Neural cell (in vitro differentiated cells): ENCODE data around the gene DBNDD1. TPM values are rescaled to one million over a fixed set of nuclear protein-coding genes. Genes with fewer than 3 reads are reported as not detected.

ENCODE experiments used
- H2AFZ ChIP-seq: fragments of 200-600, 300-800 bp; sonication (generic), shearing (Covaris generic); 2 replicates; pipeline ENCODE4 v1.6.0; 2014; ENCODE audit warnings: low read depth, mild to moderate bottlenecking, antibody characterized with exemption, low read length, moderate library complexity
- H3F3A ChIP-seq: fragments of 200-600 bp; shearing (Covaris generic); 2 replicates; pipeline ENCODE4 v1.6.1; 2016; ENCODE audit warnings: mild to moderate bottlenecking, moderate library complexity, mixed read lengths, antibody characterized with exemption, low read length; ENCODE audit not compliant: insufficient read depth, poor library complexity, severe bottlenecking
- H3K27ac ChIP-seq: fragments of 200-600, 300-800 bp; sonication (generic), shearing (Covaris generic); 2 replicates; pipeline ENCODE4 v1.5.1; 2014; ENCODE audit warnings: mild to moderate bottlenecking, low read length, moderate library complexity
- H3K27me3 ChIP-seq: fragments of 300-800, 200-600 bp; sonication (generic), shearing (Covaris generic); 2 replicates; pipeline ENCODE4 v1.6.0; 2014; ENCODE audit warnings: mild to moderate bottlenecking, low read depth, low read length, moderate library complexity; ENCODE audit not compliant: insufficient read depth
- H3K36me3 ChIP-seq: fragments of 300-800, 200-600 bp; sonication (generic), shearing (Covaris generic); 2 replicates; pipeline ENCODE4 v1.5.1; 2014; ENCODE audit warnings: mild to moderate bottlenecking, antibody characterized with exemption, low read length, moderate library complexity; ENCODE audit not compliant: insufficient read depth
- H3K4me2 ChIP-seq: fragments of 300-800, 200-600 bp; sonication (generic), shearing (Covaris generic); 2 replicates; pipeline ENCODE4 v1.6.0; 2014; ENCODE audit warnings: mild to moderate bottlenecking, low read length
- H3K4me3 ChIP-seq: fragments of 300-800, 200-600 bp; sonication (generic), shearing (Covaris generic); 2 replicates; pipeline ENCODE4 v1.5.1; 2014; ENCODE audit warnings: mild to moderate bottlenecking, low read length, moderate library complexity
- H3K79me2 ChIP-seq: fragments of 200-600 bp; shearing (Covaris generic); replicated peaks from 2 replicates; pipeline ENCODE4 v1.6.0; 2014; ENCODE audit warnings: mild to moderate bottlenecking, low read length, moderate library complexity; ENCODE audit not compliant: insufficient read depth
- H3K9ac ChIP-seq: fragments of 300-800, 200-600 bp; sonication (generic), shearing (Covaris generic); 2 replicates; pipeline ENCODE4 v1.6.1; 2016; ENCODE audit warnings: mild to moderate bottlenecking, low read length, mixed read lengths
- H3K9me2 ChIP-seq: fragments of 200-600 bp; shearing (Covaris generic); 2 replicates; pipeline ENCODE4 v1.6.1; 2016; ENCODE audit warnings: mild to moderate bottlenecking, low read length, mixed read lengths; ENCODE audit not compliant: insufficient read depth
- H3K9me3 ChIP-seq: fragments of 200-600, 300-800 bp; sonication (generic), shearing (Covaris generic); 2 replicates; pipeline ENCODE4 v1.6.1; 2016; ENCODE audit warnings: mild to moderate bottlenecking, mixed run types, low read length, moderate library complexity, mixed read lengths
- H4K20me1 ChIP-seq: fragments of 200-600 bp; shearing (Covaris generic); 2 replicates; pipeline ENCODE4 v1.6.1; 2016; ENCODE audit warnings: mild to moderate bottlenecking, mixed run types; ENCODE audit not compliant: insufficient read depth
- EP300 ChIP-seq: fragments of 450-650 bp; conservative IDR thresholded peaks from 2 replicates; pipeline ENCODE4 v1.6.1; 2014; ENCODE audit warnings: antibody characterized with exemption, mild to moderate bottlenecking, moderate library complexity; ENCODE audit not compliant: poor library complexity, severe bottlenecking
- EZH2 ChIP-seq: fragments of 200-600, 300-800 bp; shearing (Covaris generic), sonication (generic); IDR thresholded peaks from 2 replicates; pipeline ENCODE4 v1.6.1; 2014; ENCODE audit warnings: antibody characterized with exemption, low read length, borderline replicate concordance, mild to moderate bottlenecking; ENCODE audit not compliant: insufficient read depth, poor library complexity, severe bottlenecking
- MXI1 ChIP-seq: fragments of 450-650 bp; conservative IDR thresholded peaks from 2 replicates; pipeline ENCODE4 v1.6.1; 2014; ENCODE audit warnings: antibody characterized with exemption, mild to moderate bottlenecking; ENCODE audit not compliant: poor library complexity, severe bottlenecking
- POLR2AphosphoS5 ChIP-seq: IDR thresholded peaks from 2 replicates; pipeline ENCODE4 v1.6.1; 2012
- RAD21 ChIP-seq: fragments of 450-650 bp; conservative IDR thresholded peaks from 2 replicates; pipeline ENCODE4 v1.6.1; 2014; ENCODE audit warnings: antibody characterized with exemption, mild to moderate bottlenecking, moderate library complexity
- SMC3 ChIP-seq: fragments of 450-650 bp; conservative IDR thresholded peaks from 2 replicates; pipeline ENCODE4 v1.6.1; 2014; ENCODE audit warnings: antibody characterized with exemption, mild to moderate bottlenecking, moderate library complexity; ENCODE audit not compliant: poor library complexity
- TAF1 ChIP-seq: IDR thresholded peaks from 2 replicates; pipeline ENCODE4 v1.6.1; 2012; ENCODE audit warnings: low read depth
- polyA plus RNA-seq: library from polyadenylated mRNA; depleted of rRNA; stranded (reverse); fragments of >200 nt; gene quantifications from 2 replicates; pipeline ENCODE4 v1.2.3, GENCODE V29; 2014
- TF ChIP-seq, protein P1 (sequence below): fragments of 450-650 bp; IDR thresholded peaks from 2 replicates; pipeline ENCODE4 v1.5.1; 2014; ENCODE audit warnings: antibody characterized with exemption, mild to moderate bottlenecking, moderate library complexity; ENCODE audit not compliant: poor library complexity, severe bottlenecking
- TF ChIP-seq, protein P2 (sequence below): IDR thresholded peaks from 2 replicates; pipeline ENCODE4 v1.6.1; 2012; ENCODE audit warnings: borderline replicate concordance

DBNDD1 gene
- polyA plus RNA-seq, 1 donor from 2014 or later: 15.4 TPM

DNA sequence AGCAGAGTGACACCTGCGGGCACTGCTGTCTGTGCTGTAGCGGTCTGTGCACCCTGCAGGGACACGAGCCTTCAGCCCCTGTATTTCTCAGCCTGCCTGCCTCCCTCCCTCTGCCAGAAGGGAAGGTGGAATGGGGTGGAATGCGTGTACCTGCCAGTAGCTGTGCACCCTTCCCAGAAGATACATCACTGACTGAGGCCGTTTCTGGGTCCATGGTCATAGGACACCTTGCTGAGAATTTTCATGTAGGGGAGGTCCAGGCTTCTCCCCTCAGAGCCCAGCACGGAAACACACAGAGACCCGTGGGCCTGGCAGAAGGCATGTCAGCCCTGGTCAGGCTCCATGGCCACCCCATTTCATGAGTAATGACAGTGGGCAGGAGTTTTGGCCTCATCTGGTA lies 16.5 kb downstream of the DBNDD1 start:
- Histone ChIP-seq H3K27me3 (no peaks in the 10 kb centered on the region), H3F3A (no peaks in the 10 kb centered on the region), H2AFZ (no peak overlapping the region), H3K4me2 (no peak overlapping the region), H3K9ac (no peak overlapping the region), H3K9me3 (no peaks in the 10 kb centered on the region), H3K36me3 (no peaks in the 10 kb centered on the region), H3K27ac (no peak overlapping the region), H3K9me2 (no peaks in the 10 kb centered on the region), H4K20me1 (no peaks in the 10 kb centered on the region), H3K79me2 (no peaks in the 10 kb centered on the region), H3K4me3 (no peak overlapping the region)
- TF ChIP-seq POLR2AphosphoS5: no peak
- TF ChIP-seq MXI1: no peak
- no peak for TF ChIP-seq SMC3
- TF ChIP-seq EP300: no peak
- TF ChIP-seq TAF1: no peak
- TF ChIP-seq, protein P1, sequence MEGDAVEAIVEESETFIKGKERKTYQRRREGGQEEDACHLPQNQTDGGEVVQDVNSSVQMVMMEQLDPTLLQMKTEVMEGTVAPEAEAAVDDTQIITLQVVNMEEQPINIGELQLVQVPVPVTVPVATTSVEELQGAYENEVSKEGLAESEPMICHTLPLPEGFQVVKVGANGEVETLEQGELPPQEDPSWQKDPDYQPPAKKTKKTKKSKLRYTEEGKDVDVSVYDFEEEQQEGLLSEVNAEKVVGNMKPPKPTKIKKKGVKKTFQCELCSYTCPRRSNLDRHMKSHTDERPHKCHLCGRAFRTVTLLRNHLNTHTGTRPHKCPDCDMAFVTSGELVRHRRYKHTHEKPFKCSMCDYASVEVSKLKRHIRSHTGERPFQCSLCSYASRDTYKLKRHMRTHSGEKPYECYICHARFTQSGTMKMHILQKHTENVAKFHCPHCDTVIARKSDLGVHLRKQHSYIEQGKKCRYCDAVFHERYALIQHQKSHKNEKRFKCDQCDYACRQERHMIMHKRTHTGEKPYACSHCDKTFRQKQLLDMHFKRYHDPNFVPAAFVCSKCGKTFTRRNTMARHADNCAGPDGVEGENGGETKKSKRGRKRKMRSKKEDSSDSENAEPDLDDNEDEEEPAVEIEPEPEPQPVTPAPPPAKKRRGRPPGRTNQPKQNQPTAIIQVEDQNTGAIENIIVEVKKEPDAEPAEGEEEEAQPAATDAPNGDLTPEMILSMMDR: no peak
- TF ChIP-seq, protein P2, sequence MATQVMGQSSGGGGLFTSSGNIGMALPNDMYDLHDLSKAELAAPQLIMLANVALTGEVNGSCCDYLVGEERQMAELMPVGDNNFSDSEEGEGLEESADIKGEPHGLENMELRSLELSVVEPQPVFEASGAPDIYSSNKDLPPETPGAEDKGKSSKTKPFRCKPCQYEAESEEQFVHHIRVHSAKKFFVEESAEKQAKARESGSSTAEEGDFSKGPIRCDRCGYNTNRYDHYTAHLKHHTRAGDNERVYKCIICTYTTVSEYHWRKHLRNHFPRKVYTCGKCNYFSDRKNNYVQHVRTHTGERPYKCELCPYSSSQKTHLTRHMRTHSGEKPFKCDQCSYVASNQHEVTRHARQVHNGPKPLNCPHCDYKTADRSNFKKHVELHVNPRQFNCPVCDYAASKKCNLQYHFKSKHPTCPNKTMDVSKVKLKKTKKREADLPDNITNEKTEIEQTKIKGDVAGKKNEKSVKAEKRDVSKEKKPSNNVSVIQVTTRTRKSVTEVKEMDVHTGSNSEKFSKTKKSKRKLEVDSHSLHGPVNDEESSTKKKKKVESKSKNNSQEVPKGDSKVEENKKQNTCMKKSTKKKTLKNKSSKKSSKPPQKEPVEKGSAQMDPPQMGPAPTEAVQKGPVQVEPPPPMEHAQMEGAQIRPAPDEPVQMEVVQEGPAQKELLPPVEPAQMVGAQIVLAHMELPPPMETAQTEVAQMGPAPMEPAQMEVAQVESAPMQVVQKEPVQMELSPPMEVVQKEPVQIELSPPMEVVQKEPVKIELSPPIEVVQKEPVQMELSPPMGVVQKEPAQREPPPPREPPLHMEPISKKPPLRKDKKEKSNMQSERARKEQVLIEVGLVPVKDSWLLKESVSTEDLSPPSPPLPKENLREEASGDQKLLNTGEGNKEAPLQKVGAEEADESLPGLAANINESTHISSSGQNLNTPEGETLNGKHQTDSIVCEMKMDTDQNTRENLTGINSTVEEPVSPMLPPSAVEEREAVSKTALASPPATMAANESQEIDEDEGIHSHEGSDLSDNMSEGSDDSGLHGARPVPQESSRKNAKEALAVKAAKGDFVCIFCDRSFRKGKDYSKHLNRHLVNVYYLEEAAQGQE: no peak
- no peak for TF ChIP-seq RAD21
- TF ChIP-seq EZH2: no peak

- Histone ChIP-seq H3K4me3 (no peak overlapping the region), H3K27ac (no peak overlapping the region), H3K4me2 (no peak overlapping the region), H3K9me2 (no peaks in the 10 kb centered on the region), H3K79me2 (no peaks in the 10 kb centered on the region), H3K9ac (no peak overlapping the region), H2AFZ (no peak overlapping the region), H3K9me3 (no peaks in the 10 kb centered on the region), H3K27me3 (no peaks in the 10 kb centered on the region), H3K36me3 (no peaks in the 10 kb centered on the region), H3F3A (no peaks in the 10 kb centered on the region), H4K20me1 (no peaks in the 10 kb centered on the region)
- no peak for TF ChIP-seq POLR2AphosphoS5
- TF ChIP-seq EZH2: no peak
- no peak for TF ChIP-seq EP300
- TF ChIP-seq MXI1: no peak
- TF ChIP-seq SMC3: no peak
- TF ChIP-seq, protein P1: no peak
- no peak for TF ChIP-seq RAD21
- TF ChIP-seq TAF1: no peak
- TF ChIP-seq, protein P2: no peak
These were observed 17.3 kb downstream of the DBNDD1 start for GRCh38 chr16:90001761-90002503.
